Activated CD4-positive, alpha-beta T cell treated with anti-CD3 and anti-CD28 coated beads for 48 hours (primary cell): ENCODE results near the gene ATAD3C.
"Not testable (repeated sequence)": the region's sequence is repeated elsewhere in the genome, so short reads cannot be mapped to it uniquely, and the experiment has no call there.

Source experiments
- DNase-seq: peaks from one replicate; pipeline ENCODE4 v3.0.0-alpha.2; 2020

Gene ATAD3C, protein sequence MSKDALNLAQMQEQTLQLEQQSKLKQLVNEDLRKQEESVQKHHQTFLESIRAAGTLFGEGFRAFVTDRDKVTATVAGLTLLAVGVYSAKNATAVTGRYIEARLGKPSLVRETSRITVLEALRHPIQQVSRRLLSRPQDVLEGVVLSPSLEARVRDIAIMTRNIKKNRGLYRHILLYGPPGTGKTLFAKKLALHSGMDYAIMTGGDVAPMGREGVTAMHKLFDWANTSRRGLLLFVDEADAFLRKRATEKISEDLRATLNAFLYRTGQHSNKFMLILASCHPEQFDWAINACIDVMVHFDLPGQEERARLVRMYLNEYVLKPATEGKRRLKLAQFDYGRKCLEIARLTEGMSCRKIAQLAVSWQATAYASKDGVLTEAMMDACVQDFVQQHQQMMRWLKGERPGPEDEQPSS

DNA sequence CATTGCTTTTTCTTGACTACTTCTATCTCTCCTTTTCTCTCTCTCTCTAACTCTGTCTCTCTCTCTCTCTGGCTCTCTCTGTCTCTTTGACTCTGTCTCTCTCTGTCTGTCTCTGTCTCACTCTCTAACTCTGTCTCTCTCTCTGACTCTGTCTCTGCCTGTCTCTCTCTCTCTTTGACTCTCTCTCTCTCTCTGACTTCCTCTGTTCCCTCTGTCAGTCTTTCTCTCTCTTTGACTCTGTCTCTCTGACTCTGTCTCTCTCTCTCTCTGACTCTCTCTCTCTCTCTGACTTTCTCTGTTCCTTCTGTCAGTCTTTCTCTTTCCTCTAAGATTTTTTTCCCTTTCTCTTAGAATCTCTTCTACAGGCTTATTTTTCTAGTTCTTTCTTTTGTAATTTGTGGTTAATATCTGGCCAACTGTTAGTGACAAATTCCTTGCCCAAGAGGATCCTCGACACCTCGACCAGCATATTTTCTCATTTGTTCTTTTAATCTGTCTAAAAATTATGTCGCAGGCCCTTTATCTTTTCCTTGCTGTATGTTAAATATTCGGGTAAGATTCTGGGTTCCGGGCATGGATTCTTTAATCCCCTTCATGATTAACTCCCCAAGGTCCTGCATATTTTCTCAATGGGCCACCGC, at the start of gene ATAD3C:
TSS of gene ATAD3C (plus strand) at position 591 of the 641 bp plus-strand sequence. CDS start 995 bp downstream, outside the sequence.
- no peak for DNase-seq

DNA sequence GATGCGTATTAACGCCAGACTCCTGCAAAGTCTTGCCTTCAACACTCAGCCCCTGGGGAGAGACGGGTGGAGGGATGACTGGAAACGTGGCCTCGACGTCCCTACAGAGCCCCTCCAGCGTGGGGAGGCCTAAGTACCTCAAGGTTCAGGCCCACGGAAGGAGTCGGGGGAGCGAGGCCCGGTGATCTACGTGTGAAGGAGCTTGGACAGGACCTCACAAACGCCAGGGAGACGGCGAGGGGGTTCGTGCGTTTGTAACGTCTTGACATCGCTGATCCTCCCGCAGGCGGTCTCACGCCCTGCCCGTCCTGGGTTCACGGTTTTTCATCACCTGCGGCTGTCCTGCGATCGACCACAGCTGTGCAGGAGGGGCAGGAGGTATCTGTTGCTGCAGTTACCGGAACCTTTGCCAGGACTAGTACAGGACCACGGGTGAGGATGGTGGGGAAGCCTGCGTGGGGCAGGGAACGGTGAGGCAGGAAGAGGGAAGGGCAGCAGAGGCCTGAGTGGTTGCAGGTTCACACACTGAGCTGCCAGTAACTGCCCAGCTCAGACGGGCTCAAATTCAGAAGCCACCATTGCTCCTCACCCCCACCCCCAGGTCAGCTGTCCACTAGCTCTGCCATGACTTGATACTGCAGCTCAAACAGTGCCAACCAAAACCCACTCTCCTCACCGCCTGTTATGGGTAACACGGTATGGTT, 49.5 kb upstream of the ATAD3C start:
- peak; percentile 43 for DNase-seq

DNA sequence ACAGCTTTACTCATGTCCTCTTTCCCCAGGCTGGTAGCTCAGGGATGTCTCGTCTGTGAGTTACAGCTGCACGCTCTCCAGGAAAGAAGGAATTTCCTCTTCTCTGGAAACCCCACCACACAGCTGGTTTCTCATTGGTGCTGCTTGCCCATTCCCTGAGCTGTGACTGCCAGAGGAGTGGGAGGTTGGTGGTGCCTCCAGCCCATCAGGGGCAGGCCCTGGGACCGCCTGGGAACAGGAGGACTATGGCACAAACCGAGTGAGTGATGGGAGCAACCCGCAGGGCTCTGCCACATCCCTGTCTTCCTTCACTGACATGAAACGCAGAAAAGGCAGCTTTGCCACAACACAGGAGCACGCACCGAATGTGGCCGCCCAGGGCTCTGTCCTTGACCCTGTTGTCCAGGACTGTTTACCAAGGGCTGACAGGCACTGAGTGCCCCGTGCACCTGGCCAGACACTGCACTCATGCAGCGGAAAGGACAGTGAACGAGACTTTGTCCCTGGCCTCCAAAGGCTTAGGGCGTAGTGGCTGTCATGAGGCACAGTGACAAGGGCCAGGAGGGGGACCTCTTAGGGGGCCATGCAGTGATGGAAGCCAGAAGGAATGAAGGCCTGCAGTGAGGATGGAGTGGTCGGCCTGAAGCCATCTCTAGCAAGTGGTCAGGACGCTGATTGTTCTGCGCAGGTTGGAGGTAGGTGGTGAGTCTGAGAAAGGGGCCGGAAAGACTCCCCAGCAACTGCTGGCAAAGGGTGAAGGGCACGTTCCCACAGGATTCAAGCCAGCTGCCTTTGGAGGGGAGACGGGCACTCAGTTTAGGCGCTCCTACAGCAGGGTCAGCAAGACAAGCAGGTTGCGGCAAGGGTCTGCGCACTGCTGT, 48.7 kb upstream of the ATAD3C start:
- DNase-seq: no peak

DNA sequence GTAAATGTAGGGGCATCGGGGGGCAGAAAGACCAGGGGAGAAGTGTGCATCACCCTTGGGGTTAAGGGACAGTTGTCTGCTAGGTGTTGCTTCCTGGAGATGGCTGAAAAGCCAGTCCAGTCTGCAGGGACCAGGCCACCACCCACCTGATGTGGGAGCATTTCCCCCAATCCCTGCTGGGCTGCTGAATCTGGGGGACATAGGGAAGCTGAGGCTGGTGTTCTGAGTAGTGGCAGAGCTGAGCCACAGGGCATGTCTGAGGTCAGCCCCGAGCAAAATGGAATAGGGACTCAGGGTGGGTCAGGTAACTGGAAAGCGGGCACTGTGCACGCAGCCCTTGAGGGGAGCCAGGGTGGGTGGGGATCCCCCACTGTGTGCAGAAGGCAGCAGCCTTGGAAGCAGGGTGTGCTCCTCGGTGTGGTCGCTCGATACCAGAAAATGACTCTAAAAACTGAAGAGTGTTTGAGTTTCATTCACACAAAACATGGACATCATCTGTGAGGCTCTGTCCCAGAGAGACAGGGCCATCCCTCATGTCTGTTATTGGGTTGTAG, 48.0 kb upstream of the ATAD3C start:
- DNase-seq: no peak

DNA sequence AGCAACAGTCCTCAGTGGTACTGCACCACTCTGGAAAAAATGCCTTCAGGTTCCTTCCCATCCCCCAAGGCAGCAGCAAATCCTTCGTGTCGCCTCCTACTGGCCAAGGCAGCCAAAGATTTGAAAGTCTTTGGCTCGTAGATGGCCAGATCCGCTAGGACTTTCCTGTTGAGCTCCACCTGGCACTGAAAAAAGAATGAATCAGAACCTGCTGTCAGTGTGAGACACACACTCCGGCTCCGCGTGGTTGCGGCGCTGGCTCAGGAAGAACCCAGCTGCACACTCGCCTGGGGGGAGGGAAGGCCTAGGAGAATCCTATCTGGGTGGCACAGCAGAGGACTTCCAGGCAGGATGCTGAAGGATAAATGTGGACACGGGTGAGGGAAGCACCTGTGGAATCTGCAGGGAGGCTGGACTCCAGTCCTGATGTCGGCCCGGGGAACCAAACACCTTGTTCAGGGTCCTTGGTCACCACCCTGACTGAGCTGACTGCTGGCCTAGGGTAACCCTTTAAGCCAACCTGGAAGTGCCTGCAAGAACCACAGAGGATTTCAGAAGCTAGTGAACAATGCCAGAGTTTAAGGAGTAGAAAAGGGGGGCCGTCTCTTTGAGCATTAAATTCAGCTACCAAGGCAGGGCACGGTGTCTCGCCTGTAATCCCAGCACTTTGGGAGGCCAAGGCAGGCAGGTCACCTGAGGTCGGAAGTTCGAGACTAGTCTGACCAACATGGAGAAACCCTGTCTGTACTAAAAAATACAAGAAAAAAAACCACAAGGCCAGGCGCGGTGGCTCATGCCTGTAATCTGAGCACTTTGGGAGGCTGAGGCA, 47.2 kb upstream of the ATAD3C start:
- DNase-seq: peak; percentile 75

DNA sequence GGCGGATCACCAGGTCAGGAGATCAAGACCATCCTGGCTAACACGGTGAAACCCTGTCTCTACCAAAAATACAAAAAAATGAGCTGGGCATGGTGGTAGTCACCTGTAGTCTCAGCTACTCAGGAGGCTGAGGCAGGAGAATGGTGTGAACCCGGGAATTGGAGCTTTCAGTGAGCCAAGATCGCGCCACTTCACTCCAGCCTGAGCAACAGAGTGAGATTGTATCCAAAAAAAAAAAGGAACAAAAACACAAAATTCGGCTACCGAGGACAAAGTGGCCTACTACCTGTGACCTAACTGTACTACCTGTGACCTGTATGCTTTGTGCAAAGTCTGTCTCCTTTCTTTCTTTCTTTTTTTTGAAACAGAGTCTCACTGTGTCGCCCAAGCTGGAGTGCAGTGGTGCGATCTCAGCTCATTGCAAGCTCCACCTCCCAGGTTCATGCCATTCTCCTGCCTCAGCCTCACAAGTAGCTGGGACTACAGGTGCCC, 46.5 kb upstream of the ATAD3C start:
- DNase-seq: not testable (repeated sequence)

DNA sequence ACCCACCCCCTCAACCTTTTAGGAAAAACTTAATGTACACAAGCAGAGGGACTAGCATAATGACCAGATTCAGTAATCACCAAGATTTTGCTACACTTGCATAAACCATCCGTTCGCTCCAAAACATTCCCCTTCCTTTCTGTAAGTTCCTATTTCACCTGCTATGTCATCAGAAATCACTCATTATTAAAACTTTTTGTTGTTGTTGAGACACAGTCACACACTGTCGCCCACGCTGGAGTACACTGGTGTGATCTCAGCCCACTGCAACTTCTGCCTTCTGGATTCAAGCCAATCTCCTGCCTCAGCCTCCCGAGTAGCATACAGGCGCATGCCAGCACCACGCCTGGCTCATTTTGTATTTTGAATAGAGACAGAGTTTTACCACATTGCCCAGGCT, 45.8 kb upstream of the ATAD3C start:
- DNase-seq: no peak

DNA sequence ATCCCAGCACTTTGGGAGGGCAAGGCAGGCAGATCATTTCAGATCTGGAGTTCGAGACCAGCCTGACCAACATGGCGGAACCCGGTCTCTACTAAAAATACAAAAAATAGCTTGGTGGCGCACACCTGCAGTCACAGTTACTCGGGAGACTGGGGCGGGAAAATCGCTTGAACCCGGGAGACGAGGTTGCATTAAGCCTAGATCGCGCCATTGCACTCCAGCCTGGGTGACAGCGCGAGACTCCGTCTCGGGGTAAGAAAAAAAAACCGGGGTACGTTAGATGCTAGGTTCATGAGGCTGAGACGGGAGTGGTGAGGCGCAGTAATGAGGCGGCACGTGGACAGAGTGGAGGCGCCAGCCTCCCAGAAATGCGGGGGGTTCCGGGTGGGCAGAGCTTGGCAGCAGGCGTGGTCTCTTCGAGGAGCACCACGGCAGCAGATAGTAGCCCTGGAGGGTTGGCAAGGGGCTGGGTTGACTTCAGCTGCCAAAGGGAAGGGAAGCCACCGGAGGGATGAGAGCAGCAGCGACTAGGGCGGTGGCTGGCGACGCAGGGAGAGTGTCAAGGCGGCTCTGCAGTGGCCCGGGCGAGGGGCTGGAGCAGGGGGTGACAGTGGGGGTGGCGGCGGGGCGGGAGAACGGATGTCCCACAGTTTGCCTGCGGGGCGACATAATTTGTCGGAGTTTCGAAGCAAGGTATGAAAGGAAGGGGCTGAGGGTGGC, 43.2 kb upstream of the ATAD3C start:
- peak; percentile 30 for DNase-seq

DNA sequence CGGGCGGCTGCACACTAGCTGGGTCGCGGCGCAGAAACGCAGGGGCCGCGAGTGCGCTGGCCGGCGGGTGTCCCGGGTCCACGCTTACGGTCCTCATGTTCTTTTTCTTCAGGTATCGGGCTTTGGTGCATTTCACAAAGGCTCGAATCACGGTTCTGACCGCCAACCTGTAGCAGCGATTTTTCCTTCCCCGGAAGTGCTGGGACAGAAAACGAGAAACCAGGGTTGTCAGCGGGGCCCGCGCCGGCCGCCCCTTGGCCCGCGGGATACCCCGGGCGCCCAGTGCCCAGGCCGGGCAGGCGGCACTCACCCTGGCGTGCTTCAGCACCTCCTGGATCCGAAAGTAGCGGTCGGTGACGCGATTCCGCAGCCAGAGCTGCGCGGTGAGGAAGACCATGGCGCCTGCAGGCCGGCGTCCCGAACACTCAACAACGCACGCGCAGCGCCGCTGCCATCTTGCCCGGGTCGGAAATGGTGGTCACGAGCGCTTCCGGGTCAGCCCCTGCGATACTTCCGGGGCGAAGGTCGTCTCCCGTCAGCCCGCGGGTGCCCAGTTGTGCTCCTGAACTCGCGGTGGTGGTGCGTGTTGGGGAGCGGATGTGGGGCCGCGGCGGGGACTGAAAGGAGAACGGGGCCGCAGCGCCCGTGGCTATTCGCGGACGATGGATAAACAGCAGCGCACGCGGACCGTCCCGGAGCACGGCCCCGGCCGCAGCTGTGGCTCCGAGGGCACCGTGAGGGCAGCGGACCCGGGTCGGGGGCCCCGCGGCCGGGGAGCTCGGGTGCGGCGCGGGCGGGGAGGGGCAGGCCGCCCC, 42.5 kb upstream of the ATAD3C start, which contains the start of gene MRPL20:
TSS of gene MRPL20 (minus strand) at position 473 of the 815 bp plus-strand sequence. CDS start at position 397, 76 bp downstream.
- peak; percentile 97 for DNase-seq

DNA sequence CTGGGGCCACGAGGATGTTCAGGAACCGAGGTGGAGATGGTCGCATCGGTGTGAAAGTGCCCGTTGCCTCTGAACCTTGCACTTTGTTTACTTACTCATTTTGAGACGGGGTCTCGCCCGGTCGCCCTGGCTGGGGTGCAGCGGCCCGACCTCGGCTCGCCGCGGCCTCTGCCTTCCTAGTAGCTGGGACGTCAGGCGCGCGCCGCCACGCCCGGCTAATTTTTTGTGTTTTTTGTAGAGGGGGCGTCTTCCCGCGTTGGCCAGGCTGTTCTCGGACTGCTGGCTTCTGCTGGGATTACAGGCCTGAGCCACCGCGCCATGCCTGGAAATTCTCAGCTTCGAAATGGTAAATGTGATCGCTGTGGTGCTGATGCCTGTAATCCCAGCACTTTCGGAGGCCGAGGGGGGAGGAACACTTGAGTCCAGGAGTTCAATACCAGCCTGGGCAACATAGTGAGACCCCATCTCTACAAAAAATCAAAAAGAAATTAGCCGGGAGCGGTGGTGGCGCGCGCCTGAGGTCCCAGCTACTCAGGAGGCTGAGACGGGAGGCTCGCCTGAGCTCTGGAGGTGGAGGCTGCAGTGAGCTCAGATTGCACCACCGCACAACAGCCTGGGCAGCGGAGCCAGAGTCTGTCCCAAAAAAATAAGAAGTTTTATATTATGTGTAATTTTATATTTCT, 41.7 kb upstream of the ATAD3C start:
- DNase-seq: peak; percentile 45

DNA sequence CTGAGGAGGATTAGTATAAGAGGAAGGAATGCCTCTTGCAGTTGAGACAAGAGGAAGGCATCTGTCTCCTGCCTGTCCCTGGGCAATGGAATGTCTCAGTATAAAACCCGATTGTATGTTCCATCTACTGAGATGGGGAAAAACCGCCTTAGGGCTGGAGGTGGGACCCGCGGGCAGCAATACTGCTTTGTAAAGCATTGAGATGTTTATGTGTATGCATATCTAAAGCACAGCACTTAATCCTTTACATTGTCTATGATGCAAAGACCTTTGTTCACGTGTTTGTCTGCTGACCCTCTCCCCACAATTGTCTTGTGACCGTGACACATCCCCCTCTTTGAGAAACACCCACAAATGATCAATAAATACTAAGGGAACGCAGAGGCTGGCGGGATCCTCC, 39.3 kb upstream of the ATAD3C start:
- DNase-seq: not testable (repeated sequence)

DNA sequence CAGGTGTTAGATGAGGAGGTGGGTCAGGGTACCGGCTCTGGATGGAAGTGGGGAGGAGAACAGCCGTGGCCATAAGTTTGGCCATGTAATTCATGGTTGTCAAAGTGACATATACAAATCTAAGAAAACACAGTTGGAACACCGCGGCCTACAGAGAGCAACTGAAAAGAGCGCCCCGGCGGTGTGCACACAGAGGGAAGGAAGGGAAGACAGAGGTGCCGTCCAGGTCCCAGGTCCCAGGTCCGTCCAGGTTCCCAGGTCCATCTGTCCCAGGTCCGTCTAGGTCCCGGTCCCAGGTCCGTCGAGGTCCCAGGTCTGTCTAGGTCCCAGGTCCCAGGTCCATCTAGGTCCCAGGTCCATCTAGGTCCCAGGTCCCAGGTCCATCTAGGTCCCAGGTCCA, 37.9 kb upstream of the ATAD3C start:
- DNase-seq: no peak

DNA sequence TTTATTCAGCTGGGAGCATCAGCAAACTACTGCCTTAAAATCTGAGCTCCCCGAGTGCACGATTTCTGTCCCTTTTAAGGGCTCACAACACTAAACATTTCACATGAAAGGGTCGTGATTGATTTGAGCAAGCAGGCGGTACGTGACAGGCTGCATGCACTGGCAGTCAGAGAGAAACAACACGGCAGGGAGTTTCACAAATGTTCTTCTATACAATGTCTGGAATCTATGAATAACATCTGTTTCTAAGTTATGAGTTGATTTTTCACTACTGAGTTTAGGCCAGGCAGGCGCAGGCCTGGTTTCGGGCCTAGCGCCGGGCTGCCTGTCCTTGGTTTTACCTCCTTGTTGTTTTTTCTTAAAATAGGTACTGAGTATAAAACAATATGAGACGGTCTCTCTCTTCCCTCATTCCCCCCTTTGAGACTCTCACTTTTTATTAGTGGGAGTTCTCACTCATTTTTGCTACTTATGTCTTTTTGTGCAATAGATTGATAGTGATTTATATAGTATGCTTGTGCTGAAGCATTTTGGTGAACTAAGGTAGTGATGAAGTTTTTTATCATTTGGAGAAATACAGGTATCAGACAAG, 37.1 kb upstream of the ATAD3C start:
- peak; percentile 48 for DNase-seq

DNA sequence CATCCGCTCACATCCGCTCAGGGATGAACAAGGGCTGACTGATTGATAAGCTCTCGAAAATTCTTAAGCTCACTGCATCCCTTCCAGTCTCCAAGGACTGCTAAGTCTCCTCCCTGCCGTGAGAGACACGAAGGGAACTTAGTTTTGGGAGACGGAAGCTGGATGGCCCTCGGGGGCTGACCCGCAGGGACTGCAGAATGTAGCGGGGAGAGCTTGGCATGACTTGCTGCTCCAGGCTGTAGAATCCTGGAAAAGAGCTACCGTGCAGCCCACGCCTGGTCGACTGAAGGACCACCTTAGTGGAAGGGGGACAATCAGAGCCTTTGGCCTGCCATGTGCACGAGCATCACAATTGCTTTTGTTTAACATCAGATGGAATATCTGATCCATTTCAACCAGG, 33.7 kb upstream of the ATAD3C start:
- DNase-seq: no peak

DNA sequence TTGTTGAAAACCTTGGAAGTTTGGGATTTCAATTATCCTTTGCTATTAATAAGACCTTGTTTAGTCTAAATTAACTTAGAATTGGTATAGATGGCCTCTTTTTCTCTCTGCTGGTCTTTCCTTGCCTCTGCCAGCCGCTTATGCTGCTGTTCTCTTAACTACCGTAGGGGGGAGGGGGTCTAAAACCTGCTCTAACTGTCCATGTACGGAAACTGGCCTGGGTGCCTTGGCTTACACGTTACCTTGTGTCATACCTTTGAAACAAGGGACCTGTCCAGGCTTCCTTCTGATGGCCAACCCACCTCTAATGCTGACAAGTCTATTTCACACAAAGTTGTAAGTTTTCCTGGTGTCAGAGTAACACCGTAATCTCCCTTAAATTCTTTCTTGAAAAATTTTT, 32.1 kb upstream of the ATAD3C start:
- DNase-seq: not testable (repeated sequence)

DNA sequence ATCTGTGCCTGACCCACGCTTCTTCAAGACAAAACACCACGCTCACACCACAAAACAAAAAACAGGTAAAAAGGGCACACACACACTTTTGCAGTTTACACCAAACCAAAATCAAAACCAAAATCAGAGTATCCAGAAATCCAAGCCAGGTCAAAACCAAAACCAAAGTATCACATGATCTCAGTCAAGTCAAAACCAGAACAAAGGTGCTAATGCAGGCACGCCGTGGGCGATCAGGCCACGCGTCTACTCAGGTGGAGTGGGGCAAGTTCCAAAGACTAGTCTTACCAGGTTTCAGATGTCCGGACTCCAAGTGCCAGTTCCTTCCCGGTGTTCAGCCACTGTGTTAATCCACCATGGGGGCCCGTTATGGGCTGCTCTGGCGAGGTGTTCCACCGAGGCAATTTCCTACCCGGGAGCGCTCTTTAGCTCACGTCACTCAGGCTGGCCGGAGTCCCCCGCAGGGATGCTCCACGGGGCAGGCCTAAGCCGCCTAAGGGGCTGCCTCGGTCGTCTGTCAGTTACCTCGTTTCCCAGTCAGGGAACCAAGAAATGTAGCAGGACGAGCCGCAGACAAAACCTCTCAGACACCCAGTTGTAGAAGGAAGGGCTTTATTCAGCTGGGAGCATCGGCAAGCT, 31.5 kb upstream of the ATAD3C start:
- peak; percentile 21 for DNase-seq

DNA sequence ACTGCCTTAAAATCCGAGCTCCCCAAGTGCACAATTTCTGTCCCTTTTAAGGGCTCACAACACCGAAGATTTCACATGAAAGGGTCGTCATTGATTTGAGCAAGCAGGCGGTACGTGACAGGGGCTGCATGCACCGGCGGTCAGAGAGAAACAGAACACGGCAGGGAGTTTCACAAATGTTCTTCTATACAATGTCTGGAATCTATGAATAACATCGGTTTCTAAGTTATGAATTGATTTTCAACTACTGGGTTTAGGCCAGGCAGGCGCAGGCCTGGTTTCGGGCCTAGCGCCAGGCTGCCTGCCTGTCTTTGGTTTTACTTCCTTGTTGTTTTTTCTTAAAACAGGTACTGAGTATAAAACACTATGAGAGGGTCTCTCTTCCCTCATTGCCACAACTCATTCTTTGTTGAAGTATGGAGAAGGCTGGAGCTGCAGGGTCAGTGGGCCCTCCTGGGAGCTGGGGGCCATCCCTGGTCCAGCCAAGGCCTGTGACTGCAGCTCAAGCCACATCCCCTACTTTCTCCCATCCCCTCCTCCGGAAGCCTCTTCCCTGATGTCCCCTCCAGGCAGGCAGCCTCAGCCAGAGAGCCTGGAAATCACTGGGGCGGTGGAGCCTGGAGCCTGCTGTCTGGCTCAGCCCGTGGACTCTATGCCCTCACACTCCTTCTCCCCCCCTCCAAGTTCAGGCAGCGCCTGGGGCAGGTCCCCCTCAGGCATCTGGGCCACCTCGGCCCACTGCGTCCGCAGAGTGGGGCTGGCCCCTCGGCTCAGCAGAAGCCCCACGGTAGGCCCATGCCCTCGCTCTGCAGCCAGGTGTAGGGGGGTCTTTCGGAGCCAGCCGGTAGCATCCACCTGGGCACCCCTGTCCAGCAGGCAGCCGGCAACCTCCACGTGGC, 30.8 kb upstream of the ATAD3C start:
- no peak for DNase-seq
